ENCODE measurements around the gene SNX13.
A peak's percentile ranks its signal among the peaks of the same experiment; 100 is the strongest.

The SNX13 gene

GRCh38 chr7:17940302-17940883 is at the start of gene SNX13:
Gene SNX13 (minus strand): TSS chr7:17940494. CDS start chr7:17940295, 199 bp downstream.
- peak; percentile 63 to 86 for DNase-seq

DNA sequence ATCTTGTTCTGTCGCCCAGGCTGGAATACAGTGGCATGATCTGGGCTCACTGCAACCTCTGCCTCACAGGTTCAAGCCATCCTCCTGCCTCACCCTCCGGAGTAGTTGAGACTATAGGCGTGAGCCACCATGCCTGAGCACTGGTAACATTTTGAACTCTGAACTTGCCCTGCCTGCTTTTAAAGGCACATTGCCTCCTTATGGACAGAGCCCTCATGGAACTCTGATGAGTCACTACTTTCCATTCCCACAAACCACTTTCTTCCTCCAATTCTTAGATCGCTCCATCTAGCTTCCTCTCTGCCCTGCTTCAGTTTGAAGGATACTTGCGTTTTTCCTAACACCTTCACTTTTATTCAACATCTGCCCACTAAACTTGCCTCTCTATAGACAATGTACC is 49.3 kb upstream of the SNX13 start:
- no peak for DNase-seq

DNA sequence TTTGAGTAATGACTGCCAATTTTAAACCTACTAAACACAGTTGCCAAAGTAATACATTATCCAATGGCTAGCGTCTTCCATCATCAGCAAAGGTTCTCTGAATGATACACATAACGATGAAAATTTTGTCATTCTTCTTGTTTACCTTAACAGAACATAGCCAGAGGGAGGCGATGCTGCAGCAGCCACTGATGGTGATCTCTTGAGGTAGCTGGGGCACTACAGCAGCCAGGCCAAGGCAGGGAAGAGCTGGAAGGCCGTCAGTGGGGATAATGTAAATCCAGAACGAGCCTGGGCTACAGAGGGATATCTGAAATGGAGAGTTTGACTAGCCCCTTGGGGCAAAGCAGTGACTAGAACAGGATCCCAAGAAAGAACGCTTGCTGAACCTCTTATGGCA is 48.6 kb upstream of the SNX13 start:
- DNase-seq, result no peak

GRCh38 chr7:17988141-17988540 is 47.8 kb upstream of the SNX13 start:
- no peak for DNase-seq

GRCh38 chr7:17986851-17987250 is 46.6 kb upstream of the SNX13 start:
- DNase-seq, result no peak

DNA sequence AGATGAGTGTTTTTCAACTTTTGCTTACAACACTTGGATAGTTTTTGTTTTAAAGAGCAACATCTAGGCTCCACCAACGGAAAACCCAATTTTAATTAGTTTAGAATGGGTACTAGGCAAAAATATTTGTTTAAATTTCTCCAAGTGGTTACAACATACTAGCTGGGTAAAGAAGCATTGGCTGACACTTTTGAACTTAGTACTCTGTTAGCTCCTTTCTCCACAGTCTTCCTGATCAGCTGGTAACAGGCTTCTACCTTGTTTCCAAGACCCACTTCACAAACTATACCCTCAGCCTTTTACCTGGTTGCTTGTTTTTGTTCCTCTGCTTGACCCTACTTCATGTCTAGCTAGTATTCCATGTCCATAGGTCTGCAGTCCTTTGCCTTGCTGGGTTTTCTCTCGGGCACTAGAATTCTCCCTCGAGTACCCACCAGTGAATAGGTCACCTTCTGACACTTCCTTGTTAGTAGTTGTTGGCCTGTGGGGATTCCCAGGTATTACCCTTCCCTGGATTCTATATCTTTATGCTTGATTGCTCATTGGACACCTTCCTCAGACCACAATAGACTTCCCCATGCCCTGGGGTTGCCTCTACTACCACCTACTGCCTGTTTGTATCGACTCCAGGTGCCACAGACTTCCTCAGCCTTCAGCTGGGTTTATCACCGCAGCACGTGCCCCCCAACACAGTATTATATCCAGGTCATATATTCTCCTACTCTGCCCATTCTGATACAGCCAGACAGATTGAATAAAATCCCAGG is 45.4 kb upstream of the SNX13 start:
- DNase-seq, result no peak

GRCh38 chr7:17984288-17984687 is 44.0 kb upstream of the SNX13 start:
- no peak for DNase-seq

DNA sequence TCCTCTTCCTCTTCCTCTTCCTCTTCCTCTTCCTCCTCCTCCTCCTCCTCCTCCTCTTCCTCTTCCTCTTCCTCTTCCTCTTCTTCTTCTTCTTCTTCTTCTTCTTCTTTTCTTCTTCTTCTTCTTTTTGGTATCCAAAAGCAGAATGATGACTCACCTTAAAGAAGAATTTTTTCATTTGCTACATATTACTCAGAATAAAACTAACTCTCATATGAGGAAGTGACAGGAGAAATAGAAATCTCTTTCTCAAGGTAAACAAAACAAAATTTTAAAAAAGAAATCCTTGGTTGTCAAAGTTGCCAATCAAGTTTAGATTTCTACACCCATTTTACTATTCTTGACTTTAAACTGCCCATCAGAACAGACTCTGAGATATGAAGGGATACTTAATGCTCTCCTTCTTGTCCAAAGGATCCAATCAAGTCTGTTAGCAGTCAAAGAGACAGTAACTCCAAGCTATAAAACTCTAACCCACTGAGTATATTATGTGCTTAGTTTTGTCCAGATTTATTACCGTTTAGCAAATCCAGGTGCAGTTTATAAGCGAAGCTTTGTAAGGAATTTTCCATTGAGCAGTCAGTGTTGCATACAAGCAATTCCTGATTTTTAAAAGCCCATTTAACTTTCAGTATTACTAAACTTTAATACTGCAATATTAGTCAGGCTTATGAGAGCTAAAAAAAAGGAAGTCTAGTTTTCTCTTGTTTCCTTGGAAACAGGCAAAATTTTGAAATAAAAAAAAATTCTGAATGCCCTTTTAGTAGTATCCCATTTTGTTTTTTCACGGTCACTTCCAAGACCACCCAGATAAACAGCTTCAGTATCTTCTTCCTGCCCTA is 43.1 kb upstream of the SNX13 start:
- peak in 1 of 2 experiments; percentile 4 for DNase-seq

DNA sequence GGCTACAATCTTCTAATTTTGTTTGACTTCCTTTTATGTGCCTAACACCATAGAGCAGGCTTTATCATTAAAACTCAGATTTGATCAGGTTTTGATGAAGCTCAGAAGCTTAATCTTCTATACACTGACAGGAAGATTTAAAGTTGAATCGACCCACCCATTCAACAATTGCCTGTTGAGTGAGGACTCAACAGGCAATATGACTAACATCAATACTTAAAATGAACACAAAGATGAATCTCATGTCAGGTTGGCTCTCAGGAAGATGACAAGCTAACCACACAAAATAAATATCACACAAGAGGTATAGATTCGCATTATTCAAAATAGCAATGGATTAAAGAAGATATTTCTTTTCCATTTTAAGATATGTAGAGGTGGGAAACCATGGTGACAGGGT is 36.7 kb upstream of the SNX13 start:
- DNase-seq, result no peak

DNA sequence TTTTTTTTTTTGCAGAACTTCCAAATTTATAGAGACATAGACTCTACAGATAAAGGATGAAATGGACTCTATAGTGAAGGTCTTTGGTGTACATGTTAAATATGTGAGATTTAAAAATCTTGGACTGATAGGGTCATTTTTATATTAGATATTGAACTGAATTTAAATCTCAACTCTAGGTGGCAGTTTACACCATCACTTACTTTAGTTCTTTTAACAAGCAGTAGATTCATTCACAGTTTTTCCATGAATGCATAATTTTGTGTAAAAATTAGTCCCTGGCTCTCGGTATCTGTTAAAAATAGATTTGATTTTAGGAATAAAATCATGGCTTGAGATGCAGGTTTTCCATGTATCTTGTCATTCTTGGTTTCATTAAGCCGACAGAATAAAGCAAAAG is 31.1 kb upstream of the SNX13 start:
- DNase-seq, result no peak

- no peak for DNase-seq
Measured at GRCh38 chr7:17968791-17969715, 28.8 kb upstream of the SNX13 start.

DNA sequence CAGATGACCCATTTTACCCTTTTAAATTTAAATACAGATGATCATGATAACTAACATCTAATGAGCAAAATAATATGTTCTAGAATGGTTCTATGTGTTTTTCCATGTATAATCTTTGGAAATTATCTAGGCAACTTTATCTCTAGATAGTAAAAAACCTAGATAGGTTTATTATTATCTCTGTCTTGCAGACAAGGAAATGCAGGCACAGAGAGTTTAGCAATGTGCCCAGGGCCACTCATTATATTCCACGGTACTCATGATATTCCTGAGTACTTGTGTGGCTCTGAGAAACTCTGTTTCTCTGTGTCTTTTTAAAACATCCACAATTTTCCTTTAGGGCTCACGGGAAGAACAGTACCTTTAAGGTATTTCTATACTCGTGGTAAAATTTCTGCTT is 26.4 kb upstream of the SNX13 start:
- DNase-seq, result no peak

GRCh38 chr7:17965603-17966002 is 25.3 kb upstream of the SNX13 start:
- DNase-seq, result no peak

- DNase-seq, result no peak
Measured at GRCh38 chr7:17963281-17963680, 23.0 kb upstream of the SNX13 start.

DNA sequence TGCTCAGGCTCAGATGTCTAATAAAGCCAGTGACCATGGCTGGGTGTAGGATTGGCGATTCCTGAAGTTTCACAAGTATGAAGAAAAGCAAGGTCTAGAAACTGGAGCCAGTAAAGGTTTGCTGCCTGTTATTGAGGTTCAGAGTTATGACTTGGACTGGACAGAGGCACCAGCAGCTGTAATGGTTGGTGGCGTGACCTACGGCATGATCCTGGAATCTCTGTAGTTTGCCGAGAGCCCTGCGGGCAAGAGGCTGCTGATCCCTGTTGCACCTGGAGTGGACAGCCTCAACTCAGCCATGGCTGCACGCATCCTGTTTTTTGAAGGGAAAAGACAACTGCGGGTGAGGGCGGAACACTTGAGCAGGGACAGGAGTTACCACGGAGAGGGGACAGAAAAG is 22.4 kb upstream of the SNX13 start:
- DNase-seq, result no peak

- no peak for DNase-seq
Measured at GRCh38 chr7:17957871-17958270, 17.6 kb upstream of the SNX13 start.

GRCh38 chr7:17952387-17952786 is 12.1 kb upstream of the SNX13 start:
- DNase-seq, result no peak

- DNase-seq, result no peak
Measured at GRCh38 chr7:17951742-17952254, 11.5 kb upstream of the SNX13 start.

GRCh38 chr7:17948526-17949238 is 8.4 kb upstream of the SNX13 start:
- DNase-seq, result no peak

DNA sequence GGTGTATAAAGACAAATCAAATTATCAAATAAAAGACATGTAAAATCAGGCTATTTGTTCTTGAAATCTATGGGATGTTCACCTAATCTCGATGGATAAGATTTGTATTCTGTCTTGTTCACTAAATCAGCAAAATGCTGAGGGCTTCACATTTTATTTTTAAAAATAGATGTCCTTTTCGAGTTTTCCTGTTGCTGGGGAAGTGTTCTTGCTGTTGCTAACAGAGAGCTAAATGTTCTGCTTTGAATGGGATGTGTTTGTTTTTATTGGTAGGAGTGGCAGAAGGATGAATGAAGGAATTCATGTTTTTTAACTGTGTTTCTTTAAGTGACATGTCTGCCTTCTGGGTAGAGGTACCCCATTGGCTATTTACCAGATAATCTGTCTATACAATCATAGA is 7.3 kb upstream of the SNX13 start:
- no peak for DNase-seq

GRCh38 chr7:17946591-17946990 is 6.3 kb upstream of the SNX13 start:
- no peak for DNase-seq

DNA sequence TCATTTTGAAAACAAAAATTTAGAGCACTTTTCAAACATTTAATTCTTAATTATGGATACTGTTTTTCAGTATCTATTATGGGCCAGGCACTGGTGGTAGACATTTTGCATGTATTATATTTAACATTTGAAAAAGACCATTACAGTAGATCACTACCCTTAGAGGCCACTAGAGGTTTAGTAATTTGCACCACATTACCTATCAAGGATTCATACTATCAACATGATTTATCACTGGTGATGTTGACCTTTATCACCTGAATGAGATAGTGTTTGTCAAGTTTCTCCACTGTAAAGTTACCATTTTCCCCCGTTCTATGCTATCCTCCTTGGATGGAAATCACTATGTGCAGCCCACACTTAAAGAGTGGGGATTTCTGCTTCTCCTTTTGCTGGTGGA is 4.4 kb upstream of the SNX13 start:
- no peak for DNase-seq
